Measurements from ENCODE around the gene DONSON.

DNA sequence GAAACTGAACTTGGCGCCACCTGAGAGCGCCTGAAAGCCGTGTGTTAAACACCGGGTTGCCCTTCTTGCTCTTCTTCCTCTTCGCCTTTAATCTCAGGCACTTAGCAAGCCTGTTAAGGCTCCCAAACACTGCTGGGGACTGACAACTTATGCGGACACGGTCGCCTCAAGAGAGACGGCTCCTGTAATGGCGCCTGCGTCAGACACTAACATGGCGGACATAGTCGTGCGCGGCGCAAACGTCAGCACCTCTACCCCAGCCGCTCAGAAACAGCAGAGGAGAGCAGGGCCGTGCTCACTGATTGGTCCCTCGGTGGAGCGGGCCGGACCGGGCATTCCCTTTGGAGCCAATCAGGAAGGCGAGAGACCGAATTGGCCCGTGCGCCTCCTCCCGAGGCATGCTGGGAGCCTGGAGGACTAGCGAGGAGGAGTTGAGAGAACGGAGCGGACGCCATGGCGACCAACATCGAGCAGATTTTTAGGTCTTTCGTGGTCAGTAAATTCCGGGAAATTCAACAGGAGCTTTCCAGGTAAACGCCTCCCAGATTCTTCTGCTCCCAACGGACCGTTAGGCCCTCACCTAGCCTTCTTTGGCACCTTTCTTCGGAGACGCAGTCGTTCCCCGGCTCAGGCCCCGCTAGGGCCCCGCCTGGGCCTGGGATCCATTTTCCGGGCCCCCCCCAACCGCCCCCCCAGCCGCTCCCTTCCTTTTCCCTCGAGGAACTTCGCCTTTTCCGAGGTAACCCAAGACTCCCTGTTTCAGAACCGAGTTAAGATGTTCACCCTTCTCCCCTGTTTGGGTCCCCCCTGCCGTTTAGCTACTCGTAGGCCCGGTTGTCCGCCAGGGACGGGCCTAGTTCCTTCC is 45.6 kb downstream of the DONSON start, which contains the start of gene SON:
- TF ChIP-seq, protein P1, sequence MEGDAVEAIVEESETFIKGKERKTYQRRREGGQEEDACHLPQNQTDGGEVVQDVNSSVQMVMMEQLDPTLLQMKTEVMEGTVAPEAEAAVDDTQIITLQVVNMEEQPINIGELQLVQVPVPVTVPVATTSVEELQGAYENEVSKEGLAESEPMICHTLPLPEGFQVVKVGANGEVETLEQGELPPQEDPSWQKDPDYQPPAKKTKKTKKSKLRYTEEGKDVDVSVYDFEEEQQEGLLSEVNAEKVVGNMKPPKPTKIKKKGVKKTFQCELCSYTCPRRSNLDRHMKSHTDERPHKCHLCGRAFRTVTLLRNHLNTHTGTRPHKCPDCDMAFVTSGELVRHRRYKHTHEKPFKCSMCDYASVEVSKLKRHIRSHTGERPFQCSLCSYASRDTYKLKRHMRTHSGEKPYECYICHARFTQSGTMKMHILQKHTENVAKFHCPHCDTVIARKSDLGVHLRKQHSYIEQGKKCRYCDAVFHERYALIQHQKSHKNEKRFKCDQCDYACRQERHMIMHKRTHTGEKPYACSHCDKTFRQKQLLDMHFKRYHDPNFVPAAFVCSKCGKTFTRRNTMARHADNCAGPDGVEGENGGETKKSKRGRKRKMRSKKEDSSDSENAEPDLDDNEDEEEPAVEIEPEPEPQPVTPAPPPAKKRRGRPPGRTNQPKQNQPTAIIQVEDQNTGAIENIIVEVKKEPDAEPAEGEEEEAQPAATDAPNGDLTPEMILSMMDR (conservative IDR thresholded peaks at IDR 0.05): no peak
- TF ChIP-seq EZH2 (IDR thresholded peaks at IDR 0.05; ENCODE audit: low read depth): no peak
